Right ventricle myocardium superior (tissue), 1 donor: ENCODE data around the gene NPAS3. TPM values are rescaled to one million over a fixed set of nuclear protein-coding genes. Genes with fewer than 3 reads are reported as not detected.

Experiments used
- ATAC-seq: fragments of 200-7000 bp; cut with Tn5 transposase; one replicate; pipeline ENCODE4 v1.9.1; 2020; ENCODE audit warnings: mild to moderate bottlenecking; ENCODE audit not compliant: poor library complexity
- DNase-seq: peaks from one replicate; pipeline ENCODE4 v3.0.0-alpha.2; 2020
- intact Hi-C: fragments of 100-400 bp; cut with DNase I; formaldehyde crosslinking; loops from one replicate; pipeline ENCODE4 v1.11.2; 2022
- total RNA-seq: library from RNA; stranded (reverse); fragmentation: NEBNext Ultra II Directional; extraction: Animal tissue kit (Norgen Biotek cat#: 25700); gene quantifications from one replicate; pipeline ENCODE4 v1.2.1, GENCODE V29; 2021
- donor health status: DM: no; HTN: yes; CAD: no; lungs with severe emphysema.

The NPAS3 gene
- total RNA-seq, 1 donor from 2014 or later = 1.7 TPM

DNA sequence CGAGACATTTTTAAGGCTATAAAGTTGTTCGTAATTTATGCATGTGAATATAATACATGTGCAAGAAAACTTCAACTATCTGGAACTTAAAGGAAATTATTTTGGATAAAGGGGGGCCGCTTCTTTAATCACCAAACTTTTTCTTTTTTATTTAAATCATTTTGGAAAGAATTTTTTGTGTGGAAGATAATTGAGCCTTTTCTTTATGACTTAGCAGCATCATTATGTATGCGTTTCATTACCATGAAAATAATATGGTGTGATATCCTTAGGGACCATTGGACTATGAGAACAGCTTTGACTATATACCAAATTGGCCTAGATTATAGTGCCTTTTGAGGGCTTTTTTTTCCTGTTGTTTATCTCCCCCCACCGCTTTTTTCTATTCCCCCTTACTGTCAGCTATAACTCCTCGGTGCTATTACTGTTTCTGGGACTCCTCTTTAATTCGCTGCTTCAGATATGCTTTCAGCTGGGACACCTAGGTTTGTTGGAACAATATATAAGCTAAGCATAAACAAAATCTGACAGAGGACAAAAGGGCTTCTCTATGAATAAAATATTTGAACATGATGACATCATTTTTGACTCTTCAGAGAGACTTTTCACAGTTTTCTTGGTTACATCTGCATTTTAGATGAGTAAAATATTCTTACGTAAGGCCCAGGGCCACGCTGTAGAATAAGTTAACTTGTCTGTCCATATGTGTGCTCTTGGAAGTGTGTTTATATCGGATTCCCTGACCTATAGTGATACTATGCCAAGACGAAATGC lies 392.7 kb downstream of the NPAS3 start:
- intact Hi-C loops = no loop called here
- DNase-seq (no peak), ATAC-seq (no peak)

DNA sequence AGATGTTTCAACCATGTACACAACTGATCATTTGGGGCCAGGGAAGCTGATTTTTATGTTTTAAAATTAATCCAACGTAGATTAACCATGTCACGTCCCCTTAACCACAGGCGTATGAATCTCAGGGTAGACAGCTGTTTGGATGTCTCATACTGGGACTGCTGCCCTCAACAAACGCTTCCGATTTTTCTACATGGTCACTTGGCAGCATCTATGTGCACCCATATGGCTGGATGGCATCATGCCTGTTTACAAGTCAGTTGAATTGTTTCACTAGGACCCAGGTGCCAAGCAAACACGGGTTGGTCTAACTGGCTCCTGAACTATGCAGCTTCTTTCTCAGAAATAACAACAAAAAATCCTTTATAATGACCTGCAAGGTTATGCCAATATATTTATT lies 393.8 kb downstream of the NPAS3 start:
- DNase-seq = no peak
- intact Hi-C loops = no loop called here
- no peak for ATAC-seq

DNA sequence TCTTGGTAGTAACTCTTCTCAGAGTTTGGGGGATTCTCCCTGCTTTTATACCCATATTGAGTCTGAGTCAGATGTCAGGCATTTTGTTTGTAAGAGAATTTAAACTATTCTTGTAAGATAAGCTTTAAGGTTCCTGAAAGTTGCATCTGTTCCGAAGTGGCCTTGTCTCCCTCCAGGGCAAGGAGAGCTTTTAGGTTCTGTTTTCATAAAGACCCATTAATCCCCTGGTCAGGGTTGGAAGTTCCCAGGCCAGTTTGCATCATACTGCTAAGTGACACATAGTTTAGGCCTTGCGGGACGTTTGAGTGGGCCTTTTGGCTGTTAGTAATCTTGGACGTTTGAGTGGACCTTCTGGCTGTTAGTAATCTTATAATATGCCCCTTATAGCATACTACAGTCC lies 396.7 kb downstream of the NPAS3 start:
- DNase-seq (no peak), ATAC-seq (no peak)
- intact Hi-C loops = no loop called here

DNA sequence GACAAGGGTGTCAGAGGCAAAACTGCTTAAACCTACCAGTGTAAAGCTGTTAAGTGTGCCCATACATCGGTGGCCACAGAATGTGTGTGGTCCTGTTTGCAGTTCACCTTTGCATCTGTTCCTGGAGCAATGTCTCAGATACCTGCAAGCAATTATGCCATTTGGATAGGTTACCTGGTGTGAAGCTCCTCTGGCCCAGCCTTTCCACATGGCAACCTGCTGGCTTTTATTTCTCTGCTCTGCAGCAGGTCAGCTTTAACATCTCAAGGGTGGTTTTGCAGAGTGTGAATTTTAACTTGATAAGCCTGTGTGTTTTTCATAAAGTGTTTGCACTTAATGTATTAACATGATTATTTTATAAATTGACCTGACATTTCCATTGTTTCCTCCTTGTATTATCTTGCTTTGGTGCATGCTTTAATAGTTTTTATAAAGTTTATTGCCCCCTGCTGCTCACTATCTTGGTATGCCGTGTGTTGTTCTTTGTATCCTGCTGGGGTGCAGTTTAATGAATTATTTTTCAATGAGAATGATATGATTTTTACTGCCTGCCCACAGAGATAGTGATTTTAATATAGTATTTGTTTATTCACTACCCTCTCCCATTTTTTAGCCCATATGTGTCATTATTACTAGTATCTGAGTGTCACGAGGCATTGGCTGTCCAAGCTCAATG lies 403.8 kb downstream of the NPAS3 start:
- intact Hi-C loops = no loop called here

DNA sequence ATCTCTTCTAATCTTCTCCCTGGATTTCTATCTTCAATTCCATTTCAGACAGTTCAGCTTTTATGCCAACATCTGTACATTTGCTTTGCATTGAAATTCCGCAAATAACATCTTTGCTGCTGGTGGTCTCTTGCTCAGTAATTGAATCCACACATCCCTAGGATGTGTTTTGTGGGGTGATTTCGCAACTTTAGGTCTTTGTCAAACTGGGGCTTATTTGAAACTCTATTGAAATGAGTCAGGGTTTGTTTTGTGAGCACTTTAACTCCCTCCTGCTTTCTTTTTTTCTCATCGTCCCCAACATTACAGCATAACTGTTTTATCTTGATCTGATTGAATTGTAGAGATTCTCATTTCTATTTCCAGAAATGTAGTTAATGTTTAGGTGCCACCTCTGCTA lies 404.3 kb downstream of the NPAS3 start:
- DNase-seq (no peak), ATAC-seq (no peak)
- intact Hi-C loops = no loop called here

More for the DNA sequence above, 403.8 kb downstream of the NPAS3 start:
- DNase-seq (no peak), ATAC-seq (no peak)

DNA sequence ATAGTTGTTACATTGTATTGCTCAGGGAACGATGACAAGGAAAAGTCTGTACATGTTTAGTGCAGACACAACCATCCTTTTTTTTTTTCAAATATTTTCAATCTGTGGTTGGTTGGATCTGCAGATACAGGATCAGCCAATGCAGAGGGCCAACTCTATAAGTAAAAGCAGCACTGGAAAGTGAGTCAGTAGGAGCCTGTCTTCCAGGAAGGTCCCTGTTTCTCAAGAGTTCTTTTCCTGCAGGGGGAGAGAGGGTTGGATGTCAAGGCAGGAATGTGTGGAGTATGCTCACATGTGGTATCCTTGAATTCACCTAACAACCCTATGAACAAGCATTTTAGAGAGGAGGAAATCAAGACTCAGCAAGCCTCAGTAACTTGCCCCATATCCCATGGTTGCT lies 409.1 kb downstream of the NPAS3 start:
- intact Hi-C loops = no loop called here
- ATAC-seq (no peak), DNase-seq (no peak)

DNA sequence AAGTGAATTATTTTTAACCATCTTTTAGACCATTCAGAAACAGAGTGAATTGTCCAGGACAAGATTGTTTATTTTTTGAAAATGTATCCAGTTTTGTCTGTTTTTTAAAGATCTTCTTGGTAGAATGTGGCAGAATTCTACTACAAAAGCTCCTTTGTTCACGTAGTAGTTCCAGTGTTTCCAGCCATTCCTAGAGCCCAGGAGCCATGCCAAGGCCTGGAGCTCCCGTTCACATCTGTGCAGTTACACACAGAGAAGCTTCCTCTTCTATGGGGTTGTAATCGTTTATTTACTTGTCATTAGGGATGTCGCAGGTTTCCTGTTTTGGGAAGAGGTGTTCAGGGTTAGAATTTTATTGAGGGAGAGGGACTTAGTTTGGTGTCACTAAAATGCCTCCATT lies 409.8 kb downstream of the NPAS3 start:
- ATAC-seq = no peak
- DNase-seq = no peak
- intact Hi-C loops = no loop called here

DNA sequence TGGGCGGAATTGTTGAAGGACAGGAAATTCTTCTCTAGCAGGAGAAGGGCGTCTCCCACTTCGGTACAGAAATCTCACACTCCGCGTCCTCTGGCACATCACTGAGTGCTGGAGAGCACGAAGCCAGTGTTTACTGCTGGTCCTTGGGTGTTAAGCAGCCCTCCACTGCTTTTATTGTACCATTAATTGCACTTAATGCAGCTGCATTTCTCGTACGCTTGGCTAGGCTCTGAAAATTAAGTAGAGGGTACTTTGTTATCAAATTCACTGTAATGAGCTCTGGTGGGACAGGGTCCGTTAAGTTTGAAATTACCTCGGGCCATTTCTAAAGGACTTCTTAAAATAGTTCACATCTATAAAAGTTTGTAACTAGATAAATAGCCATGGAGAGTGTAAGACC lies 411.2 kb downstream of the NPAS3 start:
- ATAC-seq = no peak
- intact Hi-C loops = no loop called here
- no peak for DNase-seq

DNA sequence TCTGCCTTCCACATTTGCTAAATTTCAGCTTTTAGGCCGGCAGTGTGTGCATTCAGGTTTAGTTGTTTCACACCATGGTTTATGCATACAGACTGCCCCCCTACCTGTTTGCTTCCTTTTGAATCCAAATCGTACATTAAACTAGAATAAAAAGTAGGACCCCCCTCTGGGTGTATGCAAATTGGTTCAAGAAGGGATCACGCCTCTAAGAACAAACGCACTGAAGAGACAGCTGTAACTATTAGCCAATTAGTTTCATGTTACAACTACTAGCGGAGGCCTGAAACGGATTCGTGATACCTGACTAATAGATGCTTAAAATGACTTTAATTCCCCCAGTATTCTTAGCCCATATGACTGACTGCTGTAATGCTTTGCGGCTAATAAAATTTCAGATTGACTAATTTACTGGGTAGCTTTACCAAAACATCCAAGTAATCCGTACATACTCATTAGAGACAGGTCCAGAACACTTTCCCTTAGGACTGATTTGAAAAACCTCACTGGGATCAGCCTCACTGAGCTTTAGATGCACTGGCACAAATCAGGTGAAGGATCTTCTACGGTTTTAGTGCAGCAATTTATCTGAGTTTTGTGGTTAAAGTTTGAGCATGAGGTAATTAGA lies 411.8 kb downstream of the NPAS3 start:
- ATAC-seq = no peak
- intact Hi-C loops = no loop called here

DNA sequence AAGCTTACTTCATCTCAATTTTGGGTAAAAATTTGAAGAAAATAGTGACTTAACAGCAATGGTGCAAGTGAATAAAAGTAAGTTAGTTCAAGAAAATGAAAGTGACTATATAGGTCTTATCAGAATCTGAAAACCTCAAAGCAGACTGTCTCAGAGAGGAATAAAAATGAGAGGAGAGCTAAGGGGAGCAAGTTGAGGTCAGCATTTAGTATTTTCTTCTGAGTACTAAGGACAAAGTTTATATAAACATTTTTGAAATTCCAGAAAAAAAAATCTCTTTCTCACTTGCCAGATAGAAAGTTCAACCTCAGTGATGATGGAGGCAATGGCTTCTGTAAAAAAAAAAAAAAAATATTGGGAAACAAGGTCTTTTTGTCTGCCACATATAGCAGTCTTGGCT lies 414.1 kb downstream of the NPAS3 start:
- no peak for ATAC-seq
- DNase-seq = no peak
- intact Hi-C loops = no loop called here

More for the DNA sequence above, 411.8 kb downstream of the NPAS3 start:
- DNase-seq = no peak

DNA sequence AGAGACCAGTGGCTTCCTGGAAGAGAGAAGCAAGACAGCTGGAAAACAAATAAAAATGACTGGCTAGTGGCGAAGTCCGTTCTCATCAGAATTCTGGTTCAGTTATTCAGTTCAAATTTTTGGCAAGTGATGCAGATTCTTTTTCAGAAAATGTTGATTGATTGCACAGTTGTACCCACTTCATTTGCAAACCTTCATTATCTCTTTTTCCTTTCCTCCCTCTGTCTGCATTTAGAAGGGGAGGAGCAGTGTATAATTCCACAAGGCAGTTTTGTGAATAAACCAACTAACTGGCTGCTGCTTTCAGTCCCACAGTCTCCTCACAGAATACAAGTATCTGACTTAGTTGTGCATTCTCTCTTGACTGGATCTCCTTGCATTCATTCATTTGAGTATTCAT lies 417.5 kb downstream of the NPAS3 start:
- no peak for DNase-seq
- ATAC-seq = no peak
- intact Hi-C loops = no loop called here

DNA sequence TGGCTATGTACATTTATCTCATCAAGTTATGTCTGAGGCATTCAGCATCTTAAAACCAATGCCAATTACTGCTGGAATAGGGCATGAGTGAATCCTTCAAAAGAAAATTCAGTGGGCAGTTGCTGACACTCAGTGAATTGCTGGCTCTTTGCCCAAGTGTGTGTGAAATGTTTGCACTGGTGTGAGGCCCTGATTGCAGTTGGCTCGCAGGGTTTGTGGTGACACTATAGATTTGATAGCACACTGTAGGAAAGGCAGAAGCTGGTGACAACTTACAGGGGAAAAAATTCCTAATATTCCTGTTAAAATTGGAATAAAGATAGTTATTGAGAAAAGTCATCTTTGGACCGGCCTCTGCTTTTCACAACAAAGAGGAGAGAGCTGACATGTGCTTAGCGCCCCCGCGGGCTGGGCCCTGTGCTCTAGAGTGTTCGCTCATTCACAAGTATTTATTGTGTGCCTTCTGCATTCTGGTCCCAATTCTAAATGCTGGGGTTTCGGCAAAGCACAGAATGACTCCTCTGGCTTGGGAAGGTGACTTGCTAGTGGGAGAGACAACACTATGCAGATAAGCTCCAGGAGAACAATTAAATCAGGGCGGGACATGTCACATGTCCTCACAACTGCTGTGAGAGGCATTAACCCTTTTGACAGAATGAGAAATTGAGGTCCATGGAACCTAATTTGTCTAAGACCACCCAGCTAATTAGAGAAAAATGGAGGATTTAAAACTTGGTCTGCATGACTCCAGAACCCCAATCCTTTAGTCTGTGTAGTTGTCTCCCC lies 418.7 kb downstream of the NPAS3 start:
- intact Hi-C loops = no loop called here
- no peak for DNase-seq
- peak; percentile 43 for ATAC-seq

DNA sequence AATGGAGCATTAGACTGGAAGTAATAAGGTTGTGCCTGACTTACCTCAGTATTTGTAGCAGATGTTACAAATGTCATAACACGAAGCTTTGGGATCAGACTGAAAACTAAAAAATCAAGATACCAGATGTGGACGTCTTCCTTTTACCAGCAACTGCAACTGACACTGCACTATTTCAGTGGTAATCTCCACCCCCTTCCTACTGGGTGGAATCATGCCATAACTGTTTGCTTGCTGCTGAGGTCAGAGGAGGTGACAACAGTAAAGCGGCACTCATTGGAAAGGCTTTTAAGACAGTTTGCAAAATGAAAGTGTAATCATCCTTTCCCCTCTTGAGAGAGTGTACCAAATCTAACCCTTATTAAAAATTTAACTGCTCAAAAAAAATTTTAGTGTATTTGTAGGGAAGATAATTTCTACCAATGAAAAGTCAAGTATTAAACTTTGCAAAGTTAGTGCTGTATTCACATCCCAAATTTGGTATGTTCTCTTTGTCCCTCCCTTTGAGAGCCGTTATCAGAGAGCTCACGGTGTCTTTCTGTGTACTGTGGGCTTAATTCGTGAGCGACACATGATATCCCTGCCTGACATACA lies 420.7 kb downstream of the NPAS3 start:
- intact Hi-C loops = no loop called here
- peak; percentile 59 for ATAC-seq
- DNase-seq = no peak

DNA sequence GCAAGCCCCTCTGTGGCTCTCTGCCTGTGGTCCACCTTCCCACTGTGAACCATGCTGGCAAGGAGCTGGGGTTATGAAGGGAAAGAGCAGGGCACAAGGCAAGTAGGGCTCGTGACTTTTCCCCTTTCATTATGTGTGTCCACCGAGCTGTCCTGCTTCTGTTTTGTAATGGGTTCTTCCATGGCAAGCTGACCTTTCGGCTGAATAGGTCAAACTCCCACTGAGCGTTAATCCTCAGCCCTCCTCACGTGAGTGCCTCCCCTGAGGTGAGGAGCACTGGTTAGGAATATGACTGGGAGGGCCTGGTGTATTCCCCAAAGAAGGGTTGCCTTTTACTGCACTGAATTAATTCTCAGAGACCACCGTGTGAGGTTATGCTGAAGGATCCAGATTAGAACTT lies 424.3 kb downstream of the NPAS3 start:
- DNase-seq (no peak), ATAC-seq (no peak)
- intact Hi-C loops = no loop called here

DNA sequence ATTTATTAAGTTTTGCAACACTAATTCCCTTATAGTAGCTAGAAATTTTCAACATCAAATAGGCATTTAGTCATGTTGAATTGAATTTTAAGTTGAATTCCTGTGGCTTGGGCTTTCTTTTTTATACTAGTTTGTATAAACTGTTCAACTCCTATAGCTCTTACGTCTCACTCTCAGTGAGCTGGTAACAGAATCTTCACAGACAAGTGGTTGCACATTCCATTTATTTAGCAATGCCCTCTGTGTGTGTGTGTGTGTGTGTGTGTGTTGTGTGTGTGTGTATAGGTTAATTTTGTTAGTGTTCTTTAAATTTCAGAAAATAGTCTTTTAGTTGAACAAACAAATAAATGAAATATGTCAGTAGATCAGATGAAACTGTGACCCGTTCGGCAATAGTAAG lies 425.0 kb downstream of the NPAS3 start:
- intact Hi-C loops = no loop called here
- no peak for ATAC-seq

DNA sequence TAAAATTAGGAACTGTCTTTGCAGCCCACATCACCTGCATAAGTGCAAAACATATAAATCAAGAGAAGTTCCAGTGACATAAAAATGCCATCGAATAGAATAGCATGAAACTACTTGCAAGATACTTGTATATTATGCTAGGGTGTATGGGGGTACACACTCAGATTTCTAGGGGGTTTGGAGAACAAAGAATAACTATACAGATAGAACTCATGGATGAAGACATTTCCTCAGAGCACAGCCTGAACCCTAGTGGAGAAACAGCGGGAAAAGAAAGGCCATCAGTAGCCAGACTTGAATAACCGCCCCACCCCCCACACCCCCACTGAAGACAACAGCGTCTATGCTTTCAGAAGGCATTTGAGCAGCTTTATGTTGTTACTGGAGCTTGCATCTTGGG lies 425.8 kb downstream of the NPAS3 start:
- intact Hi-C loops = no loop called here
- ATAC-seq (no peak), DNase-seq (no peak)

More for the DNA sequence above, 425.0 kb downstream of the NPAS3 start:
- DNase-seq = no peak

DNA sequence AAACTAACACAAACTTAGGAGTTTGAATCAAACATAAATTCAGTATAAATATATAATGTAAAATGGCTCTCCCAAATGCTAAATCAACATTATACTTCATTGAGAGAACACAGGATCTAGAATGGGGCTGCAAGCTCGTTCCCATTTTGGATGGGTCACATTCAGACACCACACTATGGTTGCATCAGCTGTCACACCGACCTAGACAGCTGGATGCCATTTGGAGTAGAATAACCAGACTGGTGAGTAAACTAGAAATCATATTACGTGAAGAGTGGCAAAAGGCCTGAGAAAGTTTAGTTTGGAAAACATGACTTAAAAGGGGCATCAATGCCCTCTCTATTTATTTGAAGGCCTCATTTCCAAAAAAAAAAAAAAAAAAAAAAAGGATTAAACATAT lies 430.4 kb downstream of the NPAS3 start:
- ATAC-seq (no peak), DNase-seq (no peak)
- intact Hi-C loops = no loop called here

DNA sequence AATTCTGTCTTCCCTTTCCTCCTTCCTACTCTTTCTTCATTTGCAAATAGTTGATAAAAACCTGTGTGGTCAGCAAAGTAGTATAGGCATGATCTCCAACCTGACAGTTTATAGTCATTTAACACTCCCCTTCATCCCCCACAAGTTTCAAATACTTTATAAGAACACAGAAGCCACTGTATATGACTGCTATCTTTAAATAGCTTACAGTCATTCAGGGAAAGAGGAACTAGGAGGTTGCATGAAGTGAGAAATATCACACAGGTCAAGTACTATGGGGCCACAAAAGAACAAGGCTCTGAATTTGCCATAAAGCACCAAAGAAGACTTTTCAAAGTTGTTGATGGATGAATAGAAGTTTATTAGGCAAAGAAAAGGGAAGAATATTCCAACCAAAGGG lies 431.3 kb downstream of the NPAS3 start:
- ATAC-seq = no peak
- intact Hi-C loops = no loop called here
- no peak for DNase-seq

DNA sequence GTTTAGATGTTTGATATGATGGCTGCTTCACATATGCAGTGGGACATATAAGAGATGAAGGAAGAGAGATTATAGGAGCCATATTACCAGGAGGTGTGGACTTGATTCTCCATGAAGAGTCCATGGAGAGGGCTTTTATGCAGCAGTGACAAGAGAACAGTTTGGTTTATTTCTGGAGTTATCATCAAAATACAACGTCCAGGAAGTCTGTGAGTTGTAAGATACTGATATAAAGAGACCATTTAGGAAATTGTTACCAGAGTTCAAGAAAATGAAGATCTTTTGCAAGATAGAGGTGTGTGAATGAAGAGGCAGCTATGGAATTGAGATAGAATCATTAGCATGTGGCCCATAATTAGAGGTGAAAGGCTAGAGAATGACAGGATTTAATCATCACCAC lies 431.7 kb downstream of the NPAS3 start:
- DNase-seq = no peak
- intact Hi-C loops = no loop called here
- ATAC-seq = no peak
